H1 (cell line): ENCODE results near the gene BMI1. TPM values are rescaled to one million over a fixed set of nuclear protein-coding genes. Genes with fewer than 3 reads are reported as not detected.

Experiments
- ATF2 ChIP-seq: IDR thresholded peaks from 2 replicates; pipeline ENCODE4 v1.6.1; 2012; ENCODE audit warnings: low read length, inconsistent platforms
- CBX5 ChIP-seq: fragments of 300-800, 300-1000 bp; sonication (generic); IDR thresholded peaks from 2 replicates; pipeline ENCODE4 v1.7.1; 2016; ENCODE audit warnings: antibody characterized with exemption, low read length, low read depth
- CHD7 ChIP-seq: fragments of 300-600 bp; sonication (generic); IDR thresholded peaks from 2 replicates; pipeline ENCODE4 v1.7.1; 2012; ENCODE audit warnings: low read length, moderate library complexity, mild to moderate bottlenecking, inconsistent platforms; ENCODE audit not compliant: insufficient replicate concordance
- CTBP2 ChIP-seq: IDR thresholded peaks from 2 replicates; pipeline ENCODE4 v1.7.0; 2011; ENCODE audit warnings: borderline replicate concordance, mild to moderate bottlenecking, moderate library complexity, mixed read lengths, low read length; ENCODE audit not compliant: insufficient read depth, insufficient read length
- FOSL1 ChIP-seq: IDR thresholded peaks from 2 replicates; pipeline ENCODE4 v1.6.1; 2011; ENCODE audit warnings: mild to moderate bottlenecking, low read depth, low read length, moderate library complexity; ENCODE audit not compliant: insufficient read depth
- JUN ChIP-seq: IDR thresholded peaks from 2 replicates; pipeline ENCODE4 v1.6.1; 2011; ENCODE audit warnings: low read depth, mild to moderate bottlenecking, improper control_type of control experiment, low read length
- MAFK ChIP-seq: IDR thresholded peaks from 2 replicates; pipeline ENCODE4 v1.6.1; 2012; ENCODE audit warnings: low read depth, mild to moderate bottlenecking, improper control_type of control experiment, low read length
- SP1 ChIP-seq: IDR thresholded peaks from 2 replicates; pipeline ENCODE4 v1.6.1; 2011; ENCODE audit warnings: low read depth, low read length
- TEAD4 ChIP-seq: IDR thresholded peaks from 2 replicates; pipeline ENCODE4 v1.6.1; 2012; ENCODE audit warnings: low read depth, low read length, inconsistent platforms, mixed read lengths
- polyA plus RNA-seq, 7 experiments: library from polyadenylated mRNA; depleted of rRNA in 3 of 7; stranded (reverse) in 5 of 7; unstranded in 2 of 7; fragments of >200 nt in 5 of 7; fragments of 200-250 nt in 2 of 7; gene quantifications; 1 replicate in 5 of 7; 2 replicates in 1 of 7; 4 replicates in 1 of 7; pipeline versions ENCODE4 v1.2.1 to v1.2.3, GENCODE V29; 2011 to 2013; ENCODE audit warnings: missing spikeins in 2 of 7, mixed read lengths in 2 of 7
- total RNA-seq: library from RNA; stranded (reverse); fragmentation: NEBNext Ultra II Directional; extraction: Animal tissue kit (Norgen Biotek cat#: 25700); gene quantifications from 2 replicates; pipeline ENCODE4 v1.2.1, GENCODE V29; 2021

The BMI1 gene
- total and polyA plus RNA-seq, 2 of the 8 experiments (the other 6 are each of a cell fraction or from before 2014, with no cell fraction given) = 2.8 to 10.7 TPM

- no peak for TF ChIP-seq CHD7
- no peak for TF ChIP-seq TEAD4
- TF ChIP-seq JUN = no peak
- no peak for TF ChIP-seq SP1
- TF ChIP-seq CTBP2 = no peak
- no peak for TF ChIP-seq FOSL1
- TF ChIP-seq MAFK = no peak
- no peak for TF ChIP-seq ATF2
- TF ChIP-seq CBX5 = no peak
Observed at GRCh38 chr10:22308390-22308789, 12.5 kb upstream of the BMI1 start (continued).
